Left ventricle myocardium superior (tissue), 1 donor: ENCODE data around the gene SERPINE1. TPM values are rescaled to one million over a fixed set of nuclear protein-coding genes. Genes with fewer than 3 reads are reported as not detected.
"Not testable (repeated sequence)": the region's sequence is repeated elsewhere in the genome, so short reads cannot be mapped to it uniquely, and the experiment has no call there.

Experiments used
- ATAC-seq: fragments of 200-7000 bp; cut with Tn5 transposase; one replicate; pipeline ENCODE4 v1.9.1; 2020; ENCODE audit warnings: mild to moderate bottlenecking, moderate library complexity
- DNase-seq: peaks from one replicate; pipeline ENCODE4 v3.0.0-alpha.2; 2020
- intact Hi-C: fragments of 100-400 bp; cut with micrococcal nuclease; formaldehyde crosslinking; loops from one replicate; pipeline ENCODE4 v1.11.0; 2022
- total RNA-seq: library from RNA; stranded (reverse); fragmentation: NEBNext Ultra II Directional; extraction: Animal tissue kit (Norgen Biotek cat#: 25700); gene quantifications from one replicate; pipeline ENCODE4 v1.2.1, GENCODE V29; 2021
- donor health status: DM: no; HTN: yes; CAD: no; lungs with severe emphysema.

SERPINE1 gene
- total RNA-seq, 1 donor from 2014 or later: 1.3 TPM

DNA sequence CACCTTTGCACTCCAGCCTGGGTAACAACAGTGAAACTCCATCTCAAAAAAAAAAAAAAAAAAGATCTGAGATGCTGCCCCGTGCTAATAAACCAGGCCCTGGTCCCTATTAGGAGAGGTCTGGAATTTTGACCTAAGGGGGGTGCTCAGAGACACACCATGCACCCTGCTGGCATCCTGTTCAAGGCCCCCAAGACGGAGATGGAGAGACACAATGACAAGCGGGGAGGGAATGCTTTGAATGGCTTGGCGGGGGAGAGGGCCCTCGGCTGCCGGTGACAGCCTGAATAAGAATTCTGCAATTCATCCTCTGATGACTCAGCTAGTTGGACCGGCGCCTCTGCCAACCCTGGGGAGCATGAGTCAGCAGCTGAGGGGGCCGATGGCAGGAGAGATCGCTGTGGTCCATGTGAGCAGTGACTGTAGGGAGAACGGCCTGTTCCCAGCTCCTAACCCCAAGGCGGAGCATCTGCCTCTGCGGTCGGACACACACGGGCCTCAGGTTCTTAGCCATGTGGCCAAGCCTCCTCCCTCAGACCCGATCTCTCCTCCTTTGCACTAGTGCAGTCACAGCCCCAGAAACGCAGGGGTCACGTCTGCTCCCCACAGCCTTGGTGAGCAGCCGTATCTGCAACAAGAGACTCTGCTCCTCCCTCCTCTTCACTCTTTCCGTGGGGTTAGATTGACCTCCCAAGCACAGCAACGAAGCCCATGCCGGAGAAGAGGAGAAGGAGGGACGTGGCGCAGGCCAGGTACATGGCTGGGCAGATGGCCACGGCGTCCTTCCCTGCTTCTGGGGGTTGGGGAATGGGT, 26.7 kb upstream of the SERPINE1 start:
- ATAC-seq (peak; percentile 97), DNase-seq (peak; percentile 92)
- intact Hi-C loops: no loop called here

DNA sequence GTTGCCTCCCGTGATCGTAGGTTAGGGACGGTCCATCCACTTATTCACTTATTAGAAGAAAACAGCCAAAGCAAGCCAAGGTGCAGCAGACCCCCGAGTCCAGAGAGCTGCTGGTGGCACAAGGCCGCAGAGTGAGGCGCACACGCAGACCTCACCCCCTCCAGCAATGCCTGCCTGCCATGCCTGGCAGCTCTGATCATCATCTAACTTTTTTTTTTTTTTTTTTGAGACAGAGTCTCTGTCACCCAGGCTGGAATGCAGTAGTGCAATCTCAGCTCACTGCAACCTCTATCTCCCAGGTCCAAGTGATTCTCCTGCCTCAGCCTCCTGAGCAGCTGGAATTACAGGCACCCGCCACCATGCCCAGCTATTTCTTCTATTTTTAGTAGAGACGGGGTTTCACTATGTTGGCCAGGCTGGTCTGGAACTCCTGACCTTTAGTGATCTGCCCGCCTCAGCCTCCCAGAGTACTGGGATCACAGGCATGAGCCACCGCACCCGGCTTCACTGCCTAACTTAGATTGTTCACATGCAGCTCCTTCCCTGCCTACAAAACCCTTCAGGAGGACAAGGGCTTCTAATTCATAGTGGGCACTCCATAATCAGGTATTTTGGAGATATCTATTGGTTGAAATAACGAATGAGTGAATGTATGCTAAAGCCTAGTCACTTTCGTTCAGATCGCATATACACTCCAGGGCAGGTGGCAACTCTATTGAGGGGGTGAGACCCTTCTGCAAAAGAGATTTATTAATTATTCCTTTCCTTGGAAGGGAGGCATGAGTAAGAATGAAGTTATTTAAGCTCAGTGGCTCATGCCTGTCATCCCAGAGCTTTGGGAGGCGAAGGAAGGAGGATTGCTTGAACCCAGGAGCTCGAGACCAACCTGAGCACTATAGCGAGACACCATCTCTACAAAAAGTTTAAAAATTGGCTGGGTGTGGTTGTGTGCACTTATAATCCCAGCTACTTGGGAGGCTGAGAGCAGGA, 25.8 kb upstream of the SERPINE1 start:
- ATAC-seq (no peak), DNase-seq (peak; percentile 28)
- intact Hi-C loops: no loop called here

DNA sequence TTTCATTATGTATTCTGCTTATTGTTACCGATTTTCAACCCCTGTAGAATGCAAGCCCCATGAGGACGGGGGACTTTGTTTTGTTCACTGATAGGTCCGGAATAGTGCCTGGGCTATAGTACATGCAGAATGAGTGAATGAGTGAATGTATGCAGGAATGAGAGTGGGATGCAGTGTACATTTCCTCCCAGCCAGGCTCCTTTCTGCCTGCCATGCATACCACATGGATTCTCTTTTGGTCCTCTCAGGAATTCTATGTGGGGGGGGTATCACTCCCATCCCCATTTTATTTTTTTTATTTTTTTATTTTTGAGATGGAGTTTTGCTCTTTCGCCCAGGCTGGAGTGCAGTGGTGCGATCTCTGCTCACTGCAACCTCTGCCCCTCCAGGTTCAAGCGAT, 24.9 kb upstream of the SERPINE1 start:
- no peak for ATAC-seq
- DNase-seq: no peak
- intact Hi-C loops: no loop called here

DNA sequence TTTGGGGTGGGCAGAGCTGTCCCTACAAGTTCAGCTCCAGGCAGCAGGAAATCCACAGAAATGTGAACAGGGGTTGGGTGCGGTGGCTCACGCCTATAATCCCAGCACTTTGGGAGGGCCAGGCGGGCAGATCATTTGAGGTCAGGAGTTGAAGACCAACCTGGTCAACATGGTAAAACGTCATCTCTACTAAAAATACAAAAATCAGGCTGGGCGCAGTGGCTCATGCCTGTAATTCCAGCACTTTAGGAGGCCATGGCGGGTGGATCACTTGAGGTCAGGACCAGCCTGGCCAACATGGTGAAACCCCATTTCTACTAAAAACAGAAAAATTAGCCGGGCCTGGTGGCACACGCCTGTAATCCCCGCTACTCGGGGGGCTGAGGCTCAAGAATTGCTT, 23.2 kb upstream of the SERPINE1 start:
- ATAC-seq, DNase-seq, intact Hi-C loops: not testable (repeated sequence)

DNA sequence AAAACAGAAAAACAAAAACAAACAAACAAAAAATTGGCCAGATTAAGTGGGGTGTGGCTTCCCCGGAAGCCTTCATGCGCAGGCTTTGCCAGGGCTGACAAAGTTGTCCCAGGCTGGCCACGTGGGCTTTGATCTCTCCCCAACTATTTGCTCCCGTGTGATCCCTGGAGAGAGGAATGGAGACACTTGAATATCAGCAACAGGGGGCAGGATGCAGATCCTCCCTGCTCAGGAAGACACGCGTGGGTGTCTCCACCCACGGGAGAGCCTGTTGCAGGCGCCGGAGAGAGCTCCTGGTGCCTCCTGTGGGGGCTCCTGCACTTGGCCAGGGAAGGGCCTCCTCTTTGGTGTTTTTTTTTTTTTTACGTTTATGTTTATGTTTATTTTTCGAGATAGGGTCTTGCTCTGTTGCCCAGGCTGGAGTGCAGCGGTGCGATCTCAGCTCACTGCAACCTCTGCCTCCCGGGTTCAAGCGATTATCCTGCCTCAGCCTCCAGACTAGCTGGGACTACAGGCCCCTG, 22.7 kb upstream of the SERPINE1 start:
- no peak for ATAC-seq
- no peak for DNase-seq
- intact Hi-C loops: no loop called here

DNA sequence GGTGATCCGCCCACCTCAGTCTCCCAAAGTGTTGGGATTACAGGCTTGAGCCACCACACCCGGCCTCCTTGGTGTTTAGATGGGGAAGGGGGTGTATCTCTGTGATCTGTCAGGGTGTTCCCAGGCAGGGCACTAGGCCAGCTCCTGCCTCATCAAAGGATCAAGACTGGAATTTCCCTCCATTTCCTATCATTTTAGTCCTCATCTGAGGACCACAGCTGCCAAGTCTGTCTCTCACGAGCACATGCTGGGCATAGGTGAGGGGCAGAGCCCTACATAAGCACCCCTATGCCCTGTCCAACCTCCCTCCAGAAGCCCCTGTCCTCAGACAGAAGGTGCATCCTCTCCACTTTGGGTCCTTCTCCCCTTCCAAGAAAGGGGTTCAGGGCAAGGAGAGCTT, 22.1 kb upstream of the SERPINE1 start:
- no peak for ATAC-seq

DNA sequence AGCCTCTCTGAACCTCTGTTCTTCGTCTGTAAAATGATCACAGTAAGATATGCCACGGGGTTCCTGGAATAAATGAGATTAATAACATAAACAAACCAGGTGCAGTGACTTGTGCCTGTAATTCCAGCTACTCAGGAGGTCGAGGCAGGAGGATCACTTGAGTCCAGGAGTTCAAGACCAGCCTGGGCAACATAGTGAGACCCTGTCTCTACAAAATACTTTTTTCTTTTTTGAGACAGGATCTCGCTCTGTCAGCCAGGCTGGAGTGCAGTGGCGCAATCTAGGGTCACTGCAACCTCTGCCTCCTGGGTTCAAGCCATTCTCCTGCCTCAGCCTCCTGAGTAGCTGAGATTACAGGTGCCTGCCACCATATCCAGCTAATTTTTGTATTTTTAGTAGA, 21.7 kb upstream of the SERPINE1 start:
- ATAC-seq, intact Hi-C loops, DNase-seq: not testable (repeated sequence)

More for the DNA sequence above, 22.1 kb upstream of the SERPINE1 start:
- DNase-seq: no peak
- intact Hi-C loops: no loop called here

DNA sequence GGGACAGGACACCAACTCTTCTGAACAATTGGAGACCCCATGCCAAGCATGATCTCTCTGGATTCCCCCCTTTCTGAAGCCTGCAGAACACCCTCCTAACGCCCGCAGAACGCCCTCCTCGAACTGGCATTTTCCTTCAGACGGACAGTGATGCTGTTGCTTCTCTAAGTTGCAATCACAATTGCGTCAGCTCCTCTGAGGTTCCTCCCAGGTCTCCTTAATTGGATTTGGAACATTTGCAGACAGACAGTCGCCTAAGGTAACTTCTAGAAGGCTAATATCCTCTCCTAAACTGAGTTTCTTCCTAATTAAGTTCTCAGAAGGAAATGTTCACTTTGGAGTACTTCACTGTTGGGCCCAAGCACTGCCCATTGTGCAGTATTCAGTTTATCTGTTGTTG, 20.5 kb upstream of the SERPINE1 start:
- intact Hi-C loops: no loop called here
- no peak for ATAC-seq
- DNase-seq: no peak

DNA sequence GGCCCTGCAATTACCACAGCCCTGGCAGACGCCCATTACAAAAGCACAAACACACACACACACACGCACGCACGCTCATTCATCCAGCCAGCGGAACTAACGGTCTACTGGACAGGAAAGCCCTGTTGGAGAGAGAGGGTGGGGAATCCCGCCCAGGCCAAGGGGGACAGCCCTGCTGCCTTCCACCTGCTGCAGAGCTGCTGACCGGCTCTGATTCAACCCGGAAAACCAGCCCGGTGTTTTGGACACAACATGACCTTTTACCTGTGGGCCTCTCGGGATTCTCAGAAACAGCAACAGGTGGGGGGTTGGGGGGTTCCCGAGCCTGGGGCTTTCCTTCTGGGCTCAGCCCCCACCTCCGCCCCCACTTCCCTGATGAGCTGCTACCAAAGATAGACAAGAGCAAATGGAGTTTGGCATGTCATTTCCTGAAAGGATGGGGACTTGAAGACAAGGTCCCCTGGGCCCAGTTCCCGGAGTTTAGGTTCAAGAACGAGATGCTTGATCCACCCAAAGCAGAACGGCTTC, 18.5 kb upstream of the SERPINE1 start:
- DNase-seq (peak; percentile 67), ATAC-seq (peak; percentile 57)
- intact Hi-C loops: no loop called here

DNA sequence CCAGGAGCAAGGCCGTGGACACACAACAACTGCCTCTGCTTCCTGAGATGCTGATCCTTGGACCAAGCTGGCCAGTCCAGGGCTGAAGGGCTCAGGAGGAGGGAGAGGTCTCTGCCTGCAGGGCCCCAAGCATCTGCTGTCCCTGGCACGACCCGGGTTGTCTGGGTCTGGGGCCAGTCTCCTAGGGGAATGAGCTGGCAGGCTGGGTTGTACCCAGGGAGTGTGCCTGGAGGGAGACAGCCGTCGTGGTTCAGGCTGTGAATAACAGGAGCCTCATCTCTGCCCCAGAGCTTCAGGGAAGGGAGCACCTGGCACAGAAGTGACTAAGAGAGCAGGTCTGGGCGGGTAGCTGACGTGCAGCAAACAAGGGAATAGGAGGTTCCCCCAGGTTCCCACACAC, 17.9 kb upstream of the SERPINE1 start:
- intact Hi-C loops: no loop called here
- DNase-seq (no peak), ATAC-seq (no peak)

DNA sequence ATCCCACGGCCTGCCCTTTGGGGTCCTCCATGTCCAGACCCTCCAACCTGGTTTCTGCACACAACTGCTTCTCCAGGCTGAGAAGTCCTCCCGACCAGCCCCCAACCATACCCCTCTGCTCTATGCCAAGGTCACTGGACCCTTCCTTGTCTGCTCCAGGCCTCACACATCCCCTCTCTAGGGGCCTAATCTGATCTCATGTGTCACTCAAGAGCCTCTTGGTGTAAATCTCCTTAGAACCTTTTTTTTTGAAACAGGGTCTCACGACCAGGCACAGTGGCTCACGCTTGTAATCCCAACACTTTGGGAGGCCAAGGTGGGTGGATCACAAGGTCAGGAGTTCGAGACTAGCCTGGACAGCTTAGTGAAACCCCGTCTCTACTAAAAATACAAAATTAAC, 17.5 kb upstream of the SERPINE1 start:
- no peak for ATAC-seq
- DNase-seq: no peak
- intact Hi-C loops: no loop called here

DNA sequence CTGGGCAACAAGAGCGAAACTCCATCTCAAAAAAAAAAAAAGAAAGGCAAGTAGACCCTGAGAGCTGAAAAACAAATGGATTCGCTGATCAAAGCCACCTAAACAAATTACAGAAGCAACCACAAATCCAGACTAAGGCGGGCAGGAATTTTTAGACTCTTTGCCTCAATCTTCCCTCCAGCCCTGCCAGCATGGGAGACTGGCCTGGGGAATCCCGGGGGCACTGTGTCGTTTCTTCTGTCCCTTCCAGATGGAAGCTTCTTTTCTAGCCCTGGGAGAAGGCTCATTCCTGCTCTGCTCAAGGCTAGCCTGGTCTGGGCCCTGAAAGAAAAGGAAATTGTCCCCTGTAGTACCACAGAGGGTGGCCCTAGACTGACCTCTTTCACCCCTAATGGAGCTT, 15.6 kb upstream of the SERPINE1 start:
- intact Hi-C loops: no loop called here
- ATAC-seq (no peak), DNase-seq (no peak)

DNA sequence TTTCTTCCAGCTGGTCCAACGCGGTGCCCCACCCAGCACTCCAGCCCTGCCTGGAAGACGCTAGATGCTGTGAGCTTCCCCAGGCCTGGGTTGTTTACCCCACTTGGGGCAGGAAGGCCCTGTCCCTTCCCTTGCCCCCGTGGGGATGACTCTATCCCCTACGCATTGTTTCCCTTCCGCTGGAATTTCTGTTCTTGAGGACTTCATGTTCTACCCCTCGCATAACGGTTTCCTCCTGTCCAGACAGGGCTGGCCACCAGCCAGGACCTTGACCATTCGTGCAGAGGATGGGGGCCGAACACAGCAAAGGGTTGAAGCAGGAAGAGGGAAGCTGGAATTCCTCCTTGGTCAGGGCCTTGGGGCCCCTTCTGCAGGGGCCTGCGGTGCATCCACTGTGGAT, 14.7 kb upstream of the SERPINE1 start:
- peak; percentile 86 for ATAC-seq

DNA sequence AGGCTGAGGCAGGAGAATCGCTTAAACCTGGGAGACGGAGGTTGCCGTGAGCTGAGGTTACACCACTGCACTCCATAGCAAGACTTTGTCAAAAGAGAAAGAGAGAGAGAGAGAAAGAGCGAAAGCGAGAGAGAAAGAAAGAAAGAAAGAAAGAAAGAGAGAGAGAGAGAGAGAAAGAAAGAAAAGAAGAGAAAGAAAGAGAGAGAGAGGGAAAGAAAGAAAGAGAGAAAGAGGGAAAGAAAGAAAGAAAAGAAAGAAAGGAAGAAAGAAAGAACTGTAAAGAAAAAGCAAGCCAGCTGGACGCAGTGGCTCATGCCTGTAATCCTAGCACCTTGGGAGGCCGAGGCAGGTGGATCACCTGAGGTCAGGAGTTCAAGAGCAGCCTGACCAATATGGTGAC, 13.8 kb upstream of the SERPINE1 start:
- DNase-seq, ATAC-seq, intact Hi-C loops: not testable (repeated sequence)

More for the DNA sequence above, 14.7 kb upstream of the SERPINE1 start:
- intact Hi-C loops: no loop called here
- peak; percentile 86 for DNase-seq

DNA sequence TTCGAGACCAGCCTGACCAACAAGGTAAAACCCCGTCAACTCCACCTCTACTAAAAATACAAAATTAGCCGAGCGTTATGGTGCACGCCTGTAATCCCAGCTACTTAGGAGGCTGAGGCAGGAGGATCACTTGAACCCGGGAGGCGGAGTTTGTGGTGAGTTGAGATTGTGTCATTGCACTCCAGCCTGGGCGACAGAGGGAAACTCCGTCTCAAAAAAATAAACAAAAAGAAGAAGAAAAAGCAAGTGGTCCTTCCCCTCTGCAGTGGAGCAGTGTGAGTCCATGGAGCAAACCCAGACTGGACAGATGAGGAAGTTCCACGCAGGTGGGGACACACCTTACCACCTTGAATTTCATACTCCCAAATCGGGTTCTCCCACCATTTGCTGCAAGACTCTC, 13.1 kb upstream of the SERPINE1 start:
- intact Hi-C loops: no loop called here
- ATAC-seq (no peak), DNase-seq (no peak)

DNA sequence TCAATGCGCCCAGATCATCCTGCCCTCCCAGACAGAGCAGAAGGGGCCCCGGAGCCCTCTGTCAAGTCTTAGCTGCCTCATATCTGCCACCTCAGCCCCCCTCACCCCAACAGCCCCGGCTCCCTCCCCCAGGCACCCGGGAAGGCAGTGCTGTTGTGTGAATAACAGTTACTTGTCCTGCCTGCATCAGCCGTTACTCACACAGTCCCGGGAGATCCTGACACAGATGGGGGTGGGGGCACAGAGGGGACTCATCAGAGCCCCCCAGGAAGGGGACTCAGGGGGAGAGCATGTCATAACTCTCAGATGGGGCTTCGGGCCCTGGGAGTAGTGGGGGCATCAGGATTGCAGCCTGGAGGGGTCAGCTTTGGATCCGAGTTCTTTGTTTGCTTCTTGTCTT, 12.4 kb upstream of the SERPINE1 start:
- DNase-seq: no peak
- intact Hi-C loops: no loop called here

DNA sequence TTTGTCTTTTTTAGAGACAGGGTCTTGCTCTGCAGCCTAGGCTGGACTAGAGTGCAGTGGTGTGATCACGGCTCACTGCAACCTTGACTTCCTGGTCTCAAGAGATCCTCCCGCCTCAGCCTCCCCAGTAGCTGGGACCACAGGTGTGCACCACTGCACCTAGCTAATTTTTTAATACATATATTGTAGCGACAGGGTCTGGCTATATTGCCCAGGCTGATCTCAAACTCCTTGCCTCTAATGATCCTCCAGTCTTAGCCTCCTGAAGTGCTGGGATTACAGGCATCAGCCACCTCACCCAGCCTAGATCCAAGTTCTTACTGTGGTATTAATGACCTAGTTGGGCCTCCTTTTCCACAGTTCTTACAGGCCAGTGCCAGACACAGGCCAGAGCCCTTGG, 11.7 kb upstream of the SERPINE1 start:
- intact Hi-C loops: no loop called here
- DNase-seq (no peak), ATAC-seq (no peak)

More for the DNA sequence above, 12.4 kb upstream of the SERPINE1 start:
- ATAC-seq: no peak

DNA sequence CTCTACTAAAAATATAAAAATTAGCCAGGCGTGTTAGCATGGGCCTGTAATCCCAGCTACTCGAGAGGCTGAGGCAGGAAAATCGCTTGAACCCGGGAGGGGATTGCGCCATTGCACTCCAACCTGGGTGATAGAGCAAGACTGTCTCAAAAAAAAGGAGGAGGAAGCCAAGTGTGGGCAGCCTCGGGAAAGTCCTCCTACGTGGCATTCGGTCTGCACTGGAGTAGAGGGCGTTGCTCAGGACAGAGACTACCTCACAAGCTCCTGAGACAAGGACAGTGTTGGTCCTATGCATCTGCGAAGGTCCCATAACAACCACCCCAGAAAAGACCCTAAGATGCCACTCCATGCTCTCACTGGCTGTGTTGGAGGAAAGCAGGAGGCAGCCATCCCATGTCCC, 10.0 kb upstream of the SERPINE1 start:
- intact Hi-C loops: no loop called here
- no peak for ATAC-seq
- no peak for DNase-seq

DNA sequence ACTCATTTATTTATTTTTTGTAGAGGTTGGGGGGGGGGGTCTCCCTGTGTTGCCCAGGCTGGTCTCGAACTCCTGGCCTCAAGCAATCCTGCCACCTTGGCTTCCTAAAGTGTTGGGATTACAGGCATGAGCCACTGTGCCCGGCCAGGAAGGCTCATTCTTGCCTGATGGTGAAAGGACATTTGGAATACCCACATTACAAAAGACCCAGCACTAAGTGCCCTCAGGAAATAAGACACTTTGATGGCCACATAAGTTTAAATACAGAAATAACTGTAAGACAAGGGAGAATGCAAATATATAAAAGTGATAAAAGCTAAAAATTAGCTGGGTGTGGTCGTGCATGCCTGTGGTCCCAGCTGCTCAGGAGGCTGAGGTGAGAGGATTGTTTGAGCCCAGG, 8.0 kb upstream of the SERPINE1 start:
- no peak for DNase-seq
- intact Hi-C loops: no loop called here
- no peak for ATAC-seq

DNA sequence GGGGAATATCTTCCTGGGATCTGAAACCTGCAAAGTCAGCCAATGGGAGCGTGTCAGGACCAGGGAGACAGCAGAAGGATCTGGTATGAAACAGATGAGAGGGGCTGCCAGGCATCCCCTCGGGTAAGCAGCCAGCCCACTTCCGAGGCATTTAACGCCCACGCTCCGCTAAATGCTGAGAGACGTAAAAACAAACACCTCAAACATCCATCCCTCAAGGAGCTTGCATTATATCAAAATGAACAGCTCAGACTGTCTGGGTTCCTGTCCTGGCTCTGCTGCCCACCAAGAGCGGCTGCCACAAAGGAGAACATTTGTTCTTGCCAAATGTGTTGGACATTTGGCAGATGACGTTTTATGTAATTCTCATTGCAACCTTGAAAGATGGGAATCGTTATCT, 7.0 kb upstream of the SERPINE1 start:
- DNase-seq: no peak
- ATAC-seq: no peak
- intact Hi-C loops: no loop called here
